ENCODE data around the gene KRTAP10-3.

GRCh38 chr21:44529503-44530125 is 29.0 kb downstream of the KRTAP10-3 start:
- TF ChIP-seq TAF1 (IDR thresholded peaks at IDR 0.05; ENCODE audit: low read depth, low read length) (no peak), POLR2AphosphoS5 (IDR thresholded peaks at IDR 0.05; ENCODE audit: low read depth, low read length) (no peak)
